Hepatocyte (in vitro differentiated cells): ENCODE measurements around the gene IGFL1.

Experiments used
- CTCF ChIP-seq: fragments of 200-600 bp; sonication (generic); IDR thresholded peaks from 2 replicates; pipeline ENCODE4 v1.5.1; 2016; ENCODE audit warnings: antibody characterized with exemption, mild to moderate bottlenecking; ENCODE audit not compliant: poor library complexity
- EZH2 ChIP-seq: fragments of 200-600 bp; sonication (generic); IDR thresholded peaks from 2 replicates; pipeline ENCODE4 v1.6.1; 2016; ENCODE audit warnings: antibody characterized with exemption, mild to moderate bottlenecking, borderline replicate concordance
- EZH2phosphoT487 ChIP-seq: fragments of 200-600 bp; sonication (generic); IDR thresholded peaks from one replicate; pipeline ENCODE4 v1.6.1; 2018; ENCODE audit warnings: antibody characterized with exemption, mild to moderate bottlenecking, low read depth, moderate library complexity; ENCODE audit not compliant: unreplicated experiment, severe bottlenecking

DNA sequence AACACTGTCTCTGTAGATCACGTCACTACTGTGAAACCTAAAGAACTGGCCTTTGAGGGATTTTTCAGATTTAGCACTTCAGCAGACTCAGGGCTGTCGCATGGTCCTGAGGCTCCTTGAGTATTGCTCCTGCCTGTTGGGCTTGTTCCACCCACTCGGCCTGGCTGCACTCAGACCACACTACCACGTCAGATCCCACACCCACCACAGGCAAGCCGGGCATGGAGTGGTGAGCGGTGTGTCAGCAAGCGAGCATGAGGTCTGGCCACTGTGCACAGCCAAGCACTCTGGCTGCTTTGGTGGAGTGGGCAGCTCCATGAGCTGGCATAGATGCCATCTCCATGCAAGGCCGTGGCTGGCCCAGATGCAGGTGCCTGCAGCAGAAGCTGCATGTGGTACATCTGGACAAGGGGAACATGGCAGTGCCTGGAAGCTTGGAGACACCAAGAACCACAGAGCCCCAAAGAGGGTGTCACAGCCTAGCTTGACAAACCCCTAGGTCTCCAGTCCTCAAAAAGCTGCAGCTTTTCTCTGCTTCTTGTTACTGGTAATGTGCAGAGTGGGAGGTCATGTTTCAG, 9.4 kb upstream of the IGFL1 start:
- no peak for TF ChIP-seq CTCF
- TF ChIP-seq EZH2phosphoT487 = no peak
- no peak for TF ChIP-seq EZH2
